Loucy (cell line): ENCODE measurements around the gene RPL38.

ENCODE experiments used
- H2AFZ ChIP-seq: fragments of 200-600 bp; sonication (generic); 2 replicates; pipeline ENCODE4 v1.6.0; 2016; ENCODE audit warnings: antibody characterized with exemption, mild to moderate bottlenecking, low read length, moderate library complexity
- H3F3A ChIP-seq: fragments of 200-600 bp; 2 replicates; pipeline ENCODE4 v1.6.0; 2016; ENCODE audit warnings: antibody characterized with exemption, low read depth, mild to moderate bottlenecking
- H3K27me3 ChIP-seq: fragments of 200-600 bp; sonication (generic); 2 replicates; pipeline ENCODE4 v1.6.1; 2014; ENCODE audit warnings: low read length, mild to moderate bottlenecking; ENCODE audit not compliant: insufficient read depth, poor library complexity, severe bottlenecking
- H3K36me3 ChIP-seq: fragments of 200-600 bp; sonication (generic); 2 replicates; pipeline ENCODE4 v1.6.1; 2016; ENCODE audit warnings: low read length; ENCODE audit not compliant: insufficient read depth
- H3K4me1 ChIP-seq: fragments of 200-600 bp; sonication (generic); 2 replicates; pipeline ENCODE4 v1.5.1; 2014; ENCODE audit warnings: low read length, mild to moderate bottlenecking; ENCODE audit not compliant: insufficient read depth, poor library complexity, severe bottlenecking
- H3K4me2 ChIP-seq: fragments of 200-600 bp; sonication (generic); 2 replicates; pipeline ENCODE4 v1.6.0; 2014; ENCODE audit warnings: antibody characterized with exemption, low read length, low read depth, mild to moderate bottlenecking; ENCODE audit not compliant: poor library complexity, severe bottlenecking
- H3K4me3 ChIP-seq: fragments of 200-600 bp; sonication (generic); 2 replicates; pipeline ENCODE4 v1.5.1; 2014; ENCODE audit warnings: low read length, mild to moderate bottlenecking, mixed read lengths; ENCODE audit not compliant: poor library complexity, severe bottlenecking
- H3K79me2 ChIP-seq: fragments of 200-600 bp; sonication (generic); 2 replicates; pipeline ENCODE4 v1.6.1; 2014; ENCODE audit warnings: low read length; ENCODE audit not compliant: insufficient read depth
- H3K9ac ChIP-seq: fragments of 200-600 bp; sonication (generic); 2 replicates; pipeline ENCODE4 v1.6.0; 2014; ENCODE audit warnings: mild to moderate bottlenecking, low read depth, low read length, moderate library complexity; ENCODE audit not compliant: poor library complexity, severe bottlenecking
- H3K9me2 ChIP-seq: fragments of 200-600 bp; sonication (generic); replicated peaks from 2 replicates; pipeline ENCODE4 v1.6.1; 2016; ENCODE audit warnings: low read depth, low read length, mixed read lengths
- H3K9me3 ChIP-seq: fragments of 200-600 bp; sonication (generic); 2 replicates; pipeline ENCODE4 v1.6.1; 2014; ENCODE audit warnings: mild to moderate bottlenecking, antibody characterized with exemption, low read length, low read depth; ENCODE audit not compliant: insufficient read depth
- H4K20me1 ChIP-seq: fragments of 200-600 bp; sonication (generic); 2 replicates; pipeline ENCODE4 v1.6.0; 2014; ENCODE audit warnings: antibody characterized with exemption, low read length, mild to moderate bottlenecking; ENCODE audit not compliant: insufficient read depth, poor library complexity, severe bottlenecking
- EZH2phosphoT487 ChIP-seq: fragments of 200-600 bp; IDR thresholded peaks from 2 replicates; pipeline ENCODE4 v1.6.1; 2018; ENCODE audit warnings: antibody characterized with exemption, mild to moderate bottlenecking, moderate library complexity, borderline replicate concordance
- TF ChIP-seq, protein P1 (sequence below): fragments of 200-600 bp; sonication (generic); conservative IDR thresholded peaks from 2 replicates; pipeline ENCODE4 v1.5.1; 2014; ENCODE audit warnings: mild to moderate bottlenecking, antibody characterized with exemption, low read length

The RPL38 gene

DNA sequence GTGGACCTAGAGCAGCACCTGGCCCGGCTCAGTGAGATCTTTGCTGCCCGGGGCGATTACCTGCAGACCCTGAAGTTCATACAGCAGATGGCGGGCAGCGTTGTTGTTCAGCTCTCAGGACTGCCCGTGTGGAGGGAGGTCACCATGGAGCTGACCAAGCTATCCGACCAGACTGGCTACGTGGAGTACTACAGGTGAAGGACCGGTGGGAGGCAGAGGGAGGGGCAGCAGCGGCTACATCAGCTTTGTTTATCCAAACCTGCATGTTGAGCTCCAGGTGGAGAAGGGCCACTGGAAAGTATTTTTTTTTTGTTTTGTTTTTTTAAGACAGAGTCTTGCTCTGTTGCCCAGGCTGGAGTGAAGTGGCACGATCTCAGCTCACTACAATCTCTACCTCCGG, 33.8 kb downstream of the RPL38 start:
- H3K9ac ChIP-seq = no peak overlapping the region
- no peaks in the 10 kb centered on the region for H3F3A ChIP-seq
- H3K9me2 ChIP-seq = no peaks in the 10 kb centered on the region
- H3K9me3 ChIP-seq = no peaks in the 10 kb centered on the region
- H3K79me2 ChIP-seq = no peaks in the 10 kb centered on the region
- H2AFZ ChIP-seq = no peak overlapping the region
- H3K4me2 ChIP-seq = no peak overlapping the region
- no peaks in the 10 kb centered on the region for H3K36me3 ChIP-seq
- H3K4me3 ChIP-seq = no peak overlapping the region
- no peaks in the 10 kb centered on the region for H4K20me1 ChIP-seq
- H3K4me1 ChIP-seq = no peaks in the 10 kb centered on the region
- no peaks in the 10 kb centered on the region for H3K27me3 ChIP-seq
- TF ChIP-seq, protein P1, sequence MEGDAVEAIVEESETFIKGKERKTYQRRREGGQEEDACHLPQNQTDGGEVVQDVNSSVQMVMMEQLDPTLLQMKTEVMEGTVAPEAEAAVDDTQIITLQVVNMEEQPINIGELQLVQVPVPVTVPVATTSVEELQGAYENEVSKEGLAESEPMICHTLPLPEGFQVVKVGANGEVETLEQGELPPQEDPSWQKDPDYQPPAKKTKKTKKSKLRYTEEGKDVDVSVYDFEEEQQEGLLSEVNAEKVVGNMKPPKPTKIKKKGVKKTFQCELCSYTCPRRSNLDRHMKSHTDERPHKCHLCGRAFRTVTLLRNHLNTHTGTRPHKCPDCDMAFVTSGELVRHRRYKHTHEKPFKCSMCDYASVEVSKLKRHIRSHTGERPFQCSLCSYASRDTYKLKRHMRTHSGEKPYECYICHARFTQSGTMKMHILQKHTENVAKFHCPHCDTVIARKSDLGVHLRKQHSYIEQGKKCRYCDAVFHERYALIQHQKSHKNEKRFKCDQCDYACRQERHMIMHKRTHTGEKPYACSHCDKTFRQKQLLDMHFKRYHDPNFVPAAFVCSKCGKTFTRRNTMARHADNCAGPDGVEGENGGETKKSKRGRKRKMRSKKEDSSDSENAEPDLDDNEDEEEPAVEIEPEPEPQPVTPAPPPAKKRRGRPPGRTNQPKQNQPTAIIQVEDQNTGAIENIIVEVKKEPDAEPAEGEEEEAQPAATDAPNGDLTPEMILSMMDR = no peak
- TF ChIP-seq EZH2phosphoT487 = no peak

DNA sequence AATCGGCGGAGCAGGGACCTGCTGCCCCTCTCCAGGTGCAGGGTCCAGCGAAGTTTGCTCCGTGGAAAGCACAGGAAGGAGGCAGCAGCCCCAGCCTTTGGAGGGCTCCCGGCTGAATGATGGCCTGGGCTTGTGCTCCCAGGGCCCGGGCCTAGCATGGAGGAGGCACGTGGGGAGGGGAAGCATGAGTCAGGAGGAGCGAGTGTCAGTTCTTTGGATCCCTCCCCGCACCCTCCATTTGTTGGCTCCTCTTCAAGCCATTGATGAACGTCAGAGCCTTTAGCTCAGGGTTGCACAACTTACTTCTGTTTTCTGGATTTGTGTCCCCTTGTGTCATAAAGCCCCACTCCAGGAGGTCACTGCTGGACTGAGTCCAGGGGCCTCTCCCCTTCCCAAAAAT, 35.7 kb downstream of the RPL38 start:
- Histone ChIP-seq H3K36me3 (no peaks in the 10 kb centered on the region), H3K4me1 (no peaks in the 10 kb centered on the region), H3K4me2 (no peak overlapping the region), H2AFZ (no peak overlapping the region), H3K9me3 (no peaks in the 10 kb centered on the region), H3K27me3 (no peaks in the 10 kb centered on the region), H3K79me2 (no peaks in the 10 kb centered on the region), H3K4me3 (no peak overlapping the region), H4K20me1 (no peaks in the 10 kb centered on the region), H3K9me2 (no peaks in the 10 kb centered on the region), H3K9ac (no peak overlapping the region), H3F3A (no peaks in the 10 kb centered on the region)
- TF ChIP-seq, protein P1 = no peak
- TF ChIP-seq EZH2phosphoT487 = no peak

DNA sequence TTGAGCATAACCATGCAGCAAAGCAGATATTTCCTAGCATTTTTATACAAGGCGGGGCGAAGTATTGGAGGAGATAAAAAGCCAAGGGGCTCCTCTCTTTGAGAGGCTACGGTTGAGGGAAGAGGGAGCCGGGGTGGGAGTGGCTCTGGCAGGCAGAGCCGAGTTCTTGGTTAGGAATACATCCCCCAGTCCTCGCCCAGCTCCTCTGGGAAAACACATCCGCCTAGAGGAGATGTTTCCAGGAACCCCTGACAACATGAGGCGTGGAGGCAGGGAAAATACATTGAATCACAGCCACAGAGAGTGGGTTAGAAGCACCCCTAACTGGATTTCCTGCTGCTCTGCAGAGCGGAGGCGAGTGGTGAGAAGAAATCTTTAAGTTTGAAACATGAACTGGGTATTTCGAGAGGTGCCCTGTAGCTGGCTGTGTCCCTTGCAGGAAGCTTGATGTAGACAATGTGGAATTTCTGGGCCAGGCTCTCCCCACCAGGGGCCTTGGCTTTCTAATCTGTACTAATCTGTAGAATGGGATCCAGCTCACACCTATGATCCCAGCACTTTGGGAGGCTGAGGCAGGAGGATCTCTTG, 37.2 kb downstream of the RPL38 start:
- H3K9me2 ChIP-seq = no peaks in the 10 kb centered on the region
- no peak overlapping the region for H3K4me2 ChIP-seq
- TF ChIP-seq EZH2phosphoT487 = no peak
- TF ChIP-seq, protein P1 = no peak
- H4K20me1 ChIP-seq = no peaks in the 10 kb centered on the region
- H3K27me3 ChIP-seq = no peaks in the 10 kb centered on the region
- H3K9me3 ChIP-seq = no peaks in the 10 kb centered on the region
- no peaks in the 10 kb centered on the region for H3K79me2 ChIP-seq
- H2AFZ ChIP-seq = no peak overlapping the region
- no peak overlapping the region for H3K4me3 ChIP-seq
- H3K9ac ChIP-seq = no peak overlapping the region
- H3K4me1 ChIP-seq = no peaks in the 10 kb centered on the region
- H3K36me3 ChIP-seq = no peaks in the 10 kb centered on the region
- H3F3A ChIP-seq = no peaks in the 10 kb centered on the region
